Hippocampal formation (tissue), 2 donors: ENCODE measurements around the gene NIBAN1.
"Not testable (repeated sequence)": the region's sequence is repeated elsewhere in the genome, so short reads cannot be mapped to it uniquely, and the experiment has no call there.

Source experiments
- DNase-seq, 2 donors: peaks; one replicate each; lab custom pipeline; 2025; lab: John Stamatoyannopoulos, UW

Gene NIBAN1

GRCh38 chr1:184974056-184974836 lies at the start of gene NIBAN1:
Gene NIBAN1, minus strand, starts transcription at chr1:184974508. Its CDS starts 152 bp downstream, at chr1:184974356.
- DNase-seq: no peak

GRCh38 chr1:185017966-185018365 lies 43.7 kb upstream of the NIBAN1 start:
- no peak for DNase-seq

- no peak for DNase-seq
These were observed 43.0 kb upstream of the NIBAN1 start for GRCh38 chr1:185017338-185017737.

GRCh38 chr1:185016880-185017279 lies 42.6 kb upstream of the NIBAN1 start:
- no peak for DNase-seq

GRCh38 chr1:185015631-185016030 lies 41.3 kb upstream of the NIBAN1 start:
- no peak for DNase-seq

GRCh38 chr1:185014941-185015340 lies 40.6 kb upstream of the NIBAN1 start:
- no peak for DNase-seq

- no peak for DNase-seq
These were observed 36.1 kb upstream of the NIBAN1 start for GRCh38 chr1:185010361-185010760.

GRCh38 chr1:185008838-185009237 lies 34.5 kb upstream of the NIBAN1 start:
- DNase-seq: no peak

GRCh38 chr1:185001312-185001880 lies 27.1 kb upstream of the NIBAN1 start:
- not testable (repeated sequence) for DNase-seq

GRCh38 chr1:184999974-185000373 lies 25.7 kb upstream of the NIBAN1 start:
- DNase-seq: not testable (repeated sequence)

GRCh38 chr1:184994301-184994700 lies 20.0 kb upstream of the NIBAN1 start:
- DNase-seq: no peak

GRCh38 chr1:184992271-184992670 lies 18.0 kb upstream of the NIBAN1 start:
- no peak for DNase-seq

- DNase-seq: no peak
These were observed 15.9 kb upstream of the NIBAN1 start for GRCh38 chr1:184990204-184990603.

GRCh38 chr1:184988506-184988905 lies 14.2 kb upstream of the NIBAN1 start:
- DNase-seq: no peak

GRCh38 chr1:184987696-184988095 lies 13.4 kb upstream of the NIBAN1 start:
- no peak for DNase-seq

GRCh38 chr1:184986250-184986649 lies 11.9 kb upstream of the NIBAN1 start:
- no peak for DNase-seq

GRCh38 chr1:184982002-184982954 lies 8.0 kb upstream of the NIBAN1 start:
- DNase-seq: peak; percentile 27 to 38

GRCh38 chr1:184980726-184981125 lies 6.4 kb upstream of the NIBAN1 start:
- DNase-seq: no peak

- DNase-seq: no peak
These were observed 1.0 kb upstream of the NIBAN1 start for GRCh38 chr1:184975208-184975870.

- DNase-seq: no peak
These were observed 468 bp upstream of the NIBAN1 start for GRCh38 chr1:184974837-184975115.

GRCh38 chr1:184973272-184974055 lies 844 bp downstream of the NIBAN1 start:
- no peak for DNase-seq
